ENCODE results near the gene DNAJB2.

Gene DNAJB2

GRCh38 chr2:219289537-219290361 is 10.6 kb downstream of the DNAJB2 start:
- Histone ChIP-seq H3K27ac (ENCODE audit: low read depth, low read length) (no peak overlapping the region), H3K9ac (ENCODE audit: low read length) (no peak overlapping the region), H3K79me1 (ENCODE audit: low read length) (peaks cover 15% of the 10 kb centered on the region), H2AK5ac (ENCODE audit: low read length) (no peak overlapping the region), H3K4ac (ENCODE audit: low read depth, low read length) (no peak overlapping the region), H3K36me3 (ENCODE audit: control insufficient read depth in 1 of 2, insufficient read depth in 2 of 2, low read length in 2 of 2) (peaks cover 5 to 15% of the 10 kb centered on the region in 2 experiments), H2AFZ (ENCODE audit: insufficient read depth, low read length, poor library complexity) (no peak overlapping the region), H3K18ac (ENCODE audit: low read length) (no peak overlapping the region), H3K4me2 (ENCODE audit: low read length) (no peak overlapping the region), H3K4me1 (ENCODE audit: control insufficient read depth in 1 of 2, insufficient read depth in 2 of 2, low read length in 2 of 2) (peaks cover 14 to 22% of the 10 kb centered on the region in 2 experiments), H3K4me3 (ENCODE audit: low read depth, low read length) (no peak overlapping the region), H3K9me3 (ENCODE audit: insufficient read depth, low read depth, low read length) (no peaks in the 10 kb centered on the region), H4K8ac (ENCODE audit: low read depth, low read length) (no peak overlapping the region), H2BK120ac (ENCODE audit: insufficient read depth, low read length, poor library complexity) (no peak overlapping the region), H2BK12ac (ENCODE audit: low read length) (no peak overlapping the region), H3K79me2 (ENCODE audit: control insufficient read depth, insufficient read depth, low read length, poor library complexity) (peaks cover 3% of the 10 kb centered on the region), H4K91ac (ENCODE audit: low read depth, low read length) (no peak overlapping the region), H3K27me3 (ENCODE audit: insufficient read depth, low read length) (no peaks in the 10 kb centered on the region), H4K12ac (ENCODE audit: low read depth, low read length) (no peak overlapping the region), H3K23ac (ENCODE audit: low read length) (no peak overlapping the region), H3K14ac (ENCODE audit: low read length) (no peak overlapping the region), H2BK5ac (ENCODE audit: low read depth, low read length, poor library complexity) (no peak overlapping the region)
- DNase-seq = no peak
- no CpG with 5 or more reads among the region's 16 CpGs for WGBS (ENCODE audit: extremely low coverage, insufficient coverage, insufficient read length)

DNA sequence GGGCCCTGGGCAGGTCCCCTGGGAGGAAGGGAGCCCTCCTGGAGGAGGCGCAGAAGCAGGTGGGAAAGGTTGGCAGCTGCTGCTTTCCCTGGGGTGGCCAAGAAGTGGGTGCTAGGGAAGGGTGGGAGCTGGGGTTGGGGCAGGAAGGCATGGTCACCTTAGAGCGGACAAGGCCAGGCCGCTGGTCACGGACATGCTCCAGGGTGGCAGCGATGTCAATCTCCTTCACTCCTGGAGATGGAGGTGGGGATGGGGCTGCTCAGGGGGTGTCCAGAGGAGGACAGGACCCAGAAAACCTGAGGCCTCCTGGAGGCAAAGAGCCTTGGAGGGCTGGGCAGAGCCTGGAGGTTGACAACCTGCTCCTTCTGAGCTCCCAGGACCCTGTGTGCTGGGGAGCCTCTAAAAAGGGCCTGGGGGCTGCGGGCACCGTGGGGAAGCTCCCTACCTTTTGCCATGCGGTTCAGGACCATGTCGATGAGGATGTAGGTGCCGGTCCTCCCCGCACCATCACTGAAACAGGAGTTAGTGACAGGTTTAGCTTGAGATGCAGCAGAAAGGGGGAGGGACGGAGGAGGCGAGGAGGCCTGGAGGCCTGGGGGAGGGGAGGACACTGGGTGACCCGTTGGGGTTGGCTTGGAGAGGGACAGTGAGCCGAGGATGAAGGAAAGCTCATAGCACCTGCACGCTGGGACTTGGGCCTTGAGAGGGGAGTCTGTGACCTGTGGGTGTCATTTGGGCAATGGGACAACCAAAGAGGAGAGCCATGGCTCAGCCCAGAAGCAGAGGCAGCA is 11.4 kb downstream of the DNAJB2 start:
- H3K4me3 ChIP-seq (ENCODE audit: low read depth, low read length) = no peak overlapping the region
- H4K8ac ChIP-seq (ENCODE audit: low read depth, low read length) = no peak overlapping the region
- no peak overlapping the region for H2AFZ ChIP-seq (ENCODE audit: insufficient read depth, low read length, poor library complexity)
- no peak overlapping the region for H2BK5ac ChIP-seq (ENCODE audit: low read depth, low read length, poor library complexity)
- no peaks in the 10 kb centered on the region for H3K9me3 ChIP-seq (ENCODE audit: insufficient read depth, low read depth, low read length)
- peaks cover 18 to 23% of the 10 kb centered on the region in 2 experiments for H3K4me1 ChIP-seq (ENCODE audit: control insufficient read depth in 1 of 2, insufficient read depth in 2 of 2, low read length in 2 of 2)
- H3K79me2 ChIP-seq (ENCODE audit: control insufficient read depth, insufficient read depth, low read length, poor library complexity) = peaks cover 3% of the 10 kb centered on the region
- peaks cover 2 to 6% of the 10 kb centered on the region in 2 experiments for H3K36me3 ChIP-seq (ENCODE audit: control insufficient read depth in 1 of 2, insufficient read depth in 2 of 2, low read length in 2 of 2)
- no peak overlapping the region for H2AK5ac ChIP-seq (ENCODE audit: low read length)
- no peak overlapping the region for H3K4me2 ChIP-seq (ENCODE audit: low read length)
- no CpG with 5 or more reads among the region's 16 CpGs for WGBS (ENCODE audit: extremely low coverage, insufficient coverage, insufficient read length)
- no peak overlapping the region for H3K9ac ChIP-seq (ENCODE audit: low read length)
- no peak overlapping the region for H3K4ac ChIP-seq (ENCODE audit: low read depth, low read length)
- H2BK12ac ChIP-seq (ENCODE audit: low read length) = no peak overlapping the region
- no peak overlapping the region for H3K23ac ChIP-seq (ENCODE audit: low read length)
- no peak for DNase-seq
- H3K14ac ChIP-seq (ENCODE audit: low read length) = no peak overlapping the region
- no peak overlapping the region for H3K18ac ChIP-seq (ENCODE audit: low read length)
- no peak overlapping the region for H4K12ac ChIP-seq (ENCODE audit: low read depth, low read length)
- H3K27me3 ChIP-seq (ENCODE audit: insufficient read depth, low read length) = no peaks in the 10 kb centered on the region
- H3K27ac ChIP-seq (ENCODE audit: low read depth, low read length) = no peak overlapping the region
- no peak overlapping the region for H2BK120ac ChIP-seq (ENCODE audit: insufficient read depth, low read length, poor library complexity)
- H3K79me1 ChIP-seq (ENCODE audit: low read length) = peaks cover 15% of the 10 kb centered on the region
- H4K91ac ChIP-seq (ENCODE audit: low read depth, low read length) = no peak overlapping the region

DNA sequence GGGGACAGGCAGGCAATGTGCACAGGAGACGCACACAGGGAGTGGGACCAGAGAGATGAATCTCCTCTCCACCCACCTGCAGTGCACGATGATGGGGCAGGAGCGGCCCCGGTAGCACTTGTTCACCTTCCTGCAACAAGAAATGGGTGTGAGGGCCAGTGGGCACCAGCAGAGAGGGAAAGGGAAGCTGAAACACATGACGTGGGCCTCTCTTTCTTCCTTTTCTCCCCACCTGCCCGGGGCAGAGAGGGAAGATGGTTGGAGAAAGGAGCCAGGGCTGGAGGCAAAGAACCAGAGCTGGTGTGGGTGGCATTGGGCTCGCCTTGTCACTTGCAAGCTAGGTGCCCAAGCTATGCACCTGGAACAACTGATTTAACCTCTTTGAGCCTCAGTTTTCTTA is 12.2 kb downstream of the DNAJB2 start:
- Histone ChIP-seq H3K23ac (ENCODE audit: low read length) (no peak overlapping the region), H2AFZ (ENCODE audit: insufficient read depth, low read length, poor library complexity) (no peak overlapping the region), H2BK120ac (ENCODE audit: insufficient read depth, low read length, poor library complexity) (no peak overlapping the region), H3K36me3 (ENCODE audit: control insufficient read depth in 1 of 2, insufficient read depth in 2 of 2, low read length in 2 of 2) (peaks cover 0 to 2% of the 10 kb centered on the region in 2 experiments), H3K4ac (ENCODE audit: low read depth, low read length) (no peak overlapping the region), H2AK5ac (ENCODE audit: low read length) (no peak overlapping the region), H3K27ac (ENCODE audit: low read depth, low read length) (no peak overlapping the region), H3K18ac (ENCODE audit: low read length) (no peak overlapping the region), H4K12ac (ENCODE audit: low read depth, low read length) (no peak overlapping the region), H3K79me2 (ENCODE audit: control insufficient read depth, insufficient read depth, low read length, poor library complexity) (peaks cover 2% of the 10 kb centered on the region), H3K9me3 (ENCODE audit: insufficient read depth, low read depth, low read length) (no peaks in the 10 kb centered on the region), H3K79me1 (ENCODE audit: low read length) (peaks cover 12% of the 10 kb centered on the region), H3K27me3 (ENCODE audit: insufficient read depth, low read length) (no peaks in the 10 kb centered on the region), H2BK12ac (ENCODE audit: low read length) (no peak overlapping the region), H3K4me1 (ENCODE audit: control insufficient read depth in 1 of 2, insufficient read depth in 2 of 2, low read length in 2 of 2) (peaks cover 16 to 20% of the 10 kb centered on the region in 2 experiments), H3K4me3 (ENCODE audit: low read depth, low read length) (no peak overlapping the region), H2BK5ac (ENCODE audit: low read depth, low read length, poor library complexity) (no peak overlapping the region), H3K14ac (ENCODE audit: low read length) (no peak overlapping the region), H3K4me2 (ENCODE audit: low read length) (no peak overlapping the region), H4K91ac (ENCODE audit: low read depth, low read length) (no peak overlapping the region), H3K9ac (ENCODE audit: low read length) (no peak overlapping the region), H4K8ac (ENCODE audit: low read depth, low read length) (no peak overlapping the region)
- no peak for DNase-seq
- no CpG with 5 or more reads among the region's 7 CpGs for WGBS (ENCODE audit: extremely low coverage, insufficient coverage, insufficient read length)

- no peak for DNase-seq
- Histone ChIP-seq H2BK12ac (ENCODE audit: low read length) (no peak overlapping the region), H3K79me2 (ENCODE audit: control insufficient read depth, insufficient read depth, low read length, poor library complexity) (no peaks in the 10 kb centered on the region), H3K79me1 (ENCODE audit: low read length) (peaks cover 9% of the 10 kb centered on the region), H2AFZ (ENCODE audit: insufficient read depth, low read length, poor library complexity) (no peak overlapping the region), H3K23ac (ENCODE audit: low read length) (no peak overlapping the region), H3K4ac (ENCODE audit: low read depth, low read length) (no peak overlapping the region), H4K8ac (ENCODE audit: low read depth, low read length) (no peak overlapping the region), H2AK5ac (ENCODE audit: low read length) (no peak overlapping the region), H3K36me3 (ENCODE audit: control insufficient read depth in 1 of 2, insufficient read depth in 2 of 2, low read length in 2 of 2) (no peaks in the 10 kb centered on the region), H3K4me2 (ENCODE audit: low read length) (no peak overlapping the region), H3K9me3 (ENCODE audit: insufficient read depth, low read depth, low read length) (no peaks in the 10 kb centered on the region), H3K27ac (ENCODE audit: low read depth, low read length) (no peak overlapping the region), H4K12ac (ENCODE audit: low read depth, low read length) (no peak overlapping the region), H3K18ac (ENCODE audit: low read length) (no peak overlapping the region), H3K14ac (ENCODE audit: low read length) (no peak overlapping the region), H2BK5ac (ENCODE audit: low read depth, low read length, poor library complexity) (no peak overlapping the region), H3K27me3 (ENCODE audit: insufficient read depth, low read length) (no peaks in the 10 kb centered on the region), H3K4me1 (ENCODE audit: control insufficient read depth in 1 of 2, insufficient read depth in 2 of 2, low read length in 2 of 2) (peaks cover 11 to 14% of the 10 kb centered on the region in 2 experiments), H3K4me3 (ENCODE audit: low read depth, low read length) (no peak overlapping the region), H3K9ac (ENCODE audit: low read length) (no peak overlapping the region), H2BK120ac (ENCODE audit: insufficient read depth, low read length, poor library complexity) (no peak overlapping the region), H4K91ac (ENCODE audit: low read depth, low read length) (no peak overlapping the region)
- WGBS (ENCODE audit: extremely low coverage, insufficient coverage, insufficient read length) = no CpG with 5 or more reads among the region's 4 CpGs
These were observed 12.8 kb downstream of the DNAJB2 start for GRCh38 chr2:219291910-219292490.
